Stimulated activated CD8-positive, alpha-beta memory T cell treated with anti-CD3 and anti-CD28 coated beads, Interleukin-12 subunit alpha, Interleukin-12 subunit beta, amount 100 ng/mL, for 4 hours (primary cell): Measurements from ENCODE around the gene ULK4.
"Not testable (repeated sequence)": the region's sequence is repeated elsewhere in the genome, so short reads cannot be mapped to it uniquely, and the experiment has no call there.

Experiments used
- DNase-seq: peaks from one replicate; pipeline ENCODE4 v3.0.0-alpha.2; 2020; ENCODE audit warnings: low read depth

Gene ULK4

DNA sequence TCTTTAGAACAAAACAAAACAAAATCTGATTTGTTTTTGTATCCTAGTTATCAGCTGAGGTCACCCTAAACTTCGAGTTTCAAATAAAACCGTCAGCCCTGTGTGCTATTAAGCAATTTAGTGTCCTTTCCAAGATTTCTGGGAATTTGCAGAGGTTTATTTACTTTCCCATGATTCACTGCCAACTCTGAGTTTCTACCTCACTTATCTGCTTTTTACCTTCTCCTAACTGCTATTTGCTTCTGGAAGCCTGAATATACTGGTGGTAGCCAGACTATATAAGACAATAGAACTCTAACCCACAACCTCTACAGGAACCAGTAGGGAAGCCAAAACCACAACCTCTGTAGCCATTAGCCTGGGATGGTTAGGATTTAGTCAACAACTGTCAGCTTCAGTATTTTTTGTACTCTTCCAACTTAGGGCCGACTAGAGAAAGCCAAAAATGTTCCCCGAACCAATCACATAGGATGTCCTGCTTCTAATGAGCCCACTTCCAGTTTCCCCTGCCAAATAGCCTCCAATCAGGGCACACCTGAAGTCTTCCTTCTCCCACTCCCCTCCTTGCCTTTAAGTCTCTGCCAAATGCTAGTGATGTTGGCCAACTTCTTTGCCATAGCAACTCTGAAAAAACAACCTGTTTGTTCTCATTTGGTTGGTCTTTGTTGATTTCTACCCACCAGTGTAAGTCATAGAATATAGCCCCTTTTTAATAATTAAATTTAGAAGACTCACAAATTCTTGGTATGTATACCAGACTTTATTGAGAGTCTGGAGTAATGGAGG lies 273.1 kb downstream of the ULK4 start:
- DNase-seq: no peak

DNA sequence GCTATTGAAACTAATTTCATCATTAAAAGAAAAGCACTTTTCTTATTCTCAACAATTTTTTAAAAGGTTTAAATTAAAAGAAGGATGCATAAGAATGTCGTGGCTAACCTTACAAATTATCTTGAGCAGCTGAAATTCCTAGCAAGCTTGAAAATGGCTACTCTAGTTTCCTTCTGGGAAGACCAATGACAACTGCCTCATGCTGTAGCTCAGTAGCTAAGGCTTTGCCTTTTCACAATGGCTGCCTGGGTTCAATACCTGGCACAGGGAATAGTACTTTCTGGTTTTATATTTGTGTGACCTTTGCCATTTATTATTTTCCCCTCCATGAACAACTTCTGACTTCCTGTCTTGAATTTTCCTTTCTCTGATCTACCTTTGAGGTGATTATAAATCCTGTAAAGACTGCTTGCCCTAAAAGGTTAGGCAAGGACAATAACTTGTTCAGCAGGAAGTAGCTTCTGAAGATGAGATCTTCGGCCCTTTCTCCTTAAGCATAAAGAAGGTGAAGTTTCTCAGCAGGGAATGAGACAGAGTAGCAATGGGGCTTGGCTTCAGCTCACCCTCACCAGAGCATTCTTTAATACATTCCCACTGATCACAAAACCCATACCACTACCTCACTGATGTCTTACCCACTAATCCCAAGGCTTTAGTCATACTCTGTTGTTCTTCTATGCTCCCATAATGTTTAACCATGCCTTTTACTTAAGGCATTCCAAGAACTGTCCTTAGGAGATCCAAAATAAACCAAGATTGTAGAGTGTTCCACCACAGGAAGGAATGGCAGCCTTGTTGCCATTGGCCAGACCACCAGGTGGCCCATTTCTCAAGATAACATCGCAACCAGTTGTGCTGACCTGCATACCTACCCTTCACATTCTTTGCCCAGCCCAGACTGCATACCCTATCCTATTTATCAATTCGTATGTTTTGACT lies 276.8 kb downstream of the ULK4 start:
- DNase-seq: no peak

DNA sequence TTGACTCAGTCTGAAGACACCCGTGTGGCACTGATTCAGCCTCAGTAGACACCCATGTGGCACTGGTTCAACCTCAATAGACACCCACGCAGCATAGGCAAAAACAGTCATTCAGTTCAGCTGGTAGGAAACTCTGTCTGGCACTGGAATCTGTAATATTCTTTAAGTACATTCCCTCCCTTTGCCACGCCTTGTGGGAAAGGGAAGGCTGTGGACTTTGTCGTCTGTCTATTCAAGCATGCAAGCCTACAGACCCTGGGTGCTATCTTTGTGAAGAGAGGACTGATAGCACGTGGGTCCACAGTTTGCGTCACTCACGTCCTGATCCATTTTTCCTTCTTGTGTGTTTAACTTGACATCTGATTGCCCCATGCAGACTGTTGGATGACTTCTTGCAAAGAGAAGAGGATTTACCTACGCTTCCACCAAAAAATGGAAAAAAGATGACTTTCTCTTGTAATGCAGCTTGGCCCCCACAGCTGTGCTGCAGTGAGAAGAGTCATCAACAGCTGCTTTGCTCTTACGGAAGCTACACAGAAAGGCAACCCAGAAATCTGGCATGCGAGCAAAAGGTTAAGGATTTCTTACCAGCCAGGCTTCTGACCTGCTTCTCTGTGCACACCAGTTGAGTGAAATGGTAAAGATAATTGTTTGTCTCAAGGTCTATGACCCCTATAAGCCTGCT lies 278.1 kb downstream of the ULK4 start:
- DNase-seq: no peak

DNA sequence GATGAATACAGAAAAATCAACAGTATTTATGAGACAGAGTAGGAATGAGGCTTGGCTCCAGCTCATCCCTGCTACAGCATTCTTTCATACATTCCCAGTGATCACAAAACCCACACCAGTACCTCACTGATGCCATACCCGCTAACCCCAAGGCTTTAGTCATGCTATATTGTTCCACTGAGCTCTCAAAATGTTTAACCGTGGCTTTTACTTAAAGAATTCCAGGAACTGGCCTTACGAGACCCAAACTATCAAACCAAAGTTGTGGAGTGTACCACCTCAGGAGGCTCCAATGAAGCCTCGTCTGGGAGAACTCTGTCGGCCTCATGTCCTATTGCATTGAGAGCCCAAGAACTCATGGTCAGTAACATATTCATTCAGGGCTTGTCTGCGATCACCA lies 278.9 kb downstream of the ULK4 start:
- no peak for DNase-seq

DNA sequence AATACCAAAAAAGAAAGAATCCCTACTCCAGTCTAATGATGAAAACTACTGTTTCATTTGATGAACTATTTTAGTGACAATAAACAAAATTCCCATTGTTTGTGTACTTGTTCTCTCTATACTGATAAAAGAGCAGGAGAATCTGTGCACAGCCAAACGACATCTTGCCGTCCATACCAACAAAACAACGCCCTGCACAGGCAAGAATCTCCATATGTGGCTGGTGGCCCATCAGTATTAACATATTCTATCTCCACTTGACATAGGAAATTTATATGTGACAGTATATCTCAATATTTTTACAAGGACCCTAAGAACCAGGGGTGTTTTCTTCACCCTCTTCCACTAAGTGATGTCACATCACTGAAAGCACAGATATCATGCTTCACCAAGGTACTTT lies 279.5 kb downstream of the ULK4 start:
- no peak for DNase-seq

DNA sequence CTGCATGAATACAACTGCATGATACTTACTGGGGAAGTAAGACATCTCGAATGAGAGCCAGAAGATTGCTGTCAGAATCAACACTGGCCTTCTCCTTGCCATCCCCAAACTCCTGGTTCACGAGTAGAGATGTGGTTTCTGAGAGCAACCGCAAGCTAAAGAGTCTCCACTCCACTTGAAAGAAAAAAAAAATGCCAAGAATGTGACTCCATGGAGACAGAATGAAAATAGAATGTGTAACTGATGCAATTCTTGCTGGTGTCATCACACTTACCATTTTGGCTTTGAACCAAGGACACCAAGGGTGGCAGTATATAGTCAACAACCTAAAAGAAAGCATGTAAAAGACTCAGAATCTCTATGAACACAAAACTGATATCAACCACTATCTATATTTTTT lies 280.4 kb downstream of the ULK4 start:
- DNase-seq: no peak

DNA sequence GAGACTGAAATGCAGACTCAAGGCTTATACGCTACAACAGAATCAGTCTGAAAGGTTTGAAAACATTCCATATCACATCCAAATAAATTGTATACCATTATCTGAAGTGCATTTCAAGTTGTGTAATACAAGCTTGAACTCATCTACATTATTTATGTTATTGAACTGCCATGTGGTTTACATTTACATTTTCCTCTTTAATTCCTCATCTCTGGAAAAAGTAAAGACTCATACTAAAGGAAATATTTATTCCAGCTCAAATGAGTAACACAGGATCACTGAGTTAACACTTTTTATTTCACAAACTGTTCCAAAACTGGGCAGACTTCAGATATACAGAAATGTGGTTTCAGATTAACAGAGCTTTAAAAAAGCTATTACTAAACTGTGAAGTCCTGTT lies 282.5 kb downstream of the ULK4 start:
- DNase-seq: no peak

DNA sequence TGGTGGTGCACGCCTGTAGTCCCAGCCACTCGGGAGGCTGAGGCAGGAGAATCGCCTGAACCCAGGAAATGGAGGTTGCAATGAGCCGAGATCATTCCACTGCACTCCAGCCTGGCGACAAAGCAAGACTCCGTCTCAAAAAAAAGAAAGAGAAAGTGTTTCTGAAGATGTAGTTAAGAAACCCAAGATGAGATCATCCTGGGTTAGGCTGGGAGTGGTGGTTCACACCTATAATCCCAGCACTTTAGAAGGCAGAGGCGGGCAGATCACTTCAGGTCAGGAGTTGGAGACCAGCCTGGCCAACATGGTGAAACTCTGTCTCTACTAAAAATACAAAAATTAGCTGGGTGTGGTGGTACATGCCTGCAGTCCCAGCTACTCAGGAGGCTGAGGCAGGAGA lies 286.8 kb downstream of the ULK4 start:
- DNase-seq: not testable (repeated sequence)

DNA sequence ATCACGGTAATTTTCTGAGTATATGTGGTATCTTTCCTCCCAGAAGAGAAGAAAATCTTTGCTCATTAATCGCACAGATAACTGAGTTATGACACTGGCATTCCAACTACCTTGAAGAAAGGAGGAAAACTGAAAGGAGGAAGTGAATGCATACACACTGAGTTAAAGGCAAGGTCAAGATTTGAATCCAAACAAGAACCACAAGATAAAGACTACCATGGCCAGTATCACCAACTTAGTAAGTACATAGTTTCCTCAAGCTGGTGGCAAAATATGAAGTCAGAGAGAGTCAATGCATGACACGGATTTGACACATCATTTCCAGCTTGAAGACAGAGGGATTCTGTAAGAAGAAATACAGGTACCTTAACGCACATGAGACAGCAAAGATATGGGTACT lies 287.5 kb downstream of the ULK4 start:
- no peak for DNase-seq

DNA sequence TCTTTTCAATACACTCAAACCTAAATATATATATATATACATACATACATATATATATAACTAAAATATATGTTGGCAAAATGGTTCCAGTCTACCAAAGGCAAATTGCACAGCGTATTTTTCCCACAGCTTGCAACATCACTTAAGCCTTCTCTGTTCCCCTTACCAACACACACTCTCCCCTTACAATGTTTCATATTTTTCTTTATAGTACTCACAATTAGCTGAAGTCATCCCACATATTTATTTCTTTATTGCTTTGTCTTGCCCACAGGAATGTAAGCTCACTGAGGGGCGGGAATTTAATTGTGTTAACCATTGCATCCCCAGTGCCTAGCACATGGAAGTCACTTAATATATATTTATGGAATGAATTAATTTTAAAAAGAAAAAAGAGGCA lies 288.3 kb downstream of the ULK4 start:
- DNase-seq: no peak

DNA sequence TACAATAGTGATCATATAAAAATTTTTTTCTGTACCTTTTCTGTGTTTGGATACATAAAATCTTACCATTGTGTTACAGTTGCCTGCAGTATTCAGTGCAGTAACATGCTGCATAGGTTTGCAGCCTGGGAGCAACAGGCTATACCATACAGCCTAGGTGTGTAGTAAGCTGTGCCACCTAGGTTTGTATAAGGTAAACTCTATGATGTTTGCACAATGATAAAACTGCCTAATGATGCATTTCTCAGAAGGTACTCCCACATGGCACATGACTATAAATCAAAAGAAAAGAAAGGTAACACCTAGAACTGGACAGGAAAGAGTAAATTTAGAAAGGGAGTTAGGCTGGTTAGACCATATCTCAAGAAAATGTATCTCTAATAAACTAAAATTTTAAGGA lies 293.5 kb downstream of the ULK4 start:
- DNase-seq: no peak

DNA sequence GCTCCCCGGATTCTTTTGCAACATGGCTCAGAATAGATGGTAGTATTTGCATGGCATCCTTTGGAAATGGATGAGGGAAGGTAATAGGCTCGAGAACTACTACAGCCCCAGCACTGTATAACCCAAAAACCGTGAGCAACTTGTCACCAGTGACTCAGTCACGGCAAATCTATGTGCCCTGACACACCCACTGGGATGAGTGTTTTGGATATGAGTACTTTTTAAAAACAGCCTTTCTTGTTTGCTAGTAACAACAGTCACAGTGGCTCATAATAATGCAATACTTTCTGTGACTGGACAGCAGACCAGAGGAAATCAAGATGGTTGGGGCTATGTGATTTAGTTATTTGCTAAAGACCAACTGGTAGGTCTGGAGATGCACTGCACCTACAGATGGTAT lies 299.6 kb downstream of the ULK4 start:
- no peak for DNase-seq

DNA sequence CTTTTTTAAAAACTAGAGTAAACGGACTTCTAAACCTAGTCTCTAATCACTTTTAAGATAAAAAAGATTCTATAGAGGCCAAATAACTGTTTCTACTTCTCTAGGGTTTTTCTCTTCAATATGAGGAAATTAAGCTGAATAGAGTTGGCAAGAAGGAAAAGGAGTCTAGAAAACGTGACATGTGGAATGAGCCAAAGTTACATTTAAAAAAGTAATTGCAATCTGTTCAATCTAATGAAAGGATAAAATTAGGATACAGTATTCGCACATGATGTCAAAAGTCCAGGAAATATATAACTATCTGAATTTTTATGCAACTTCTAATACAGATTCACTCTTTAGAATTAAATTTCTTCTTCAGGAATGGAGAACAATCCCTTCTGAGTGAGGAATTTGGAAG lies 300.1 kb downstream of the ULK4 start:
- no peak for DNase-seq

DNA sequence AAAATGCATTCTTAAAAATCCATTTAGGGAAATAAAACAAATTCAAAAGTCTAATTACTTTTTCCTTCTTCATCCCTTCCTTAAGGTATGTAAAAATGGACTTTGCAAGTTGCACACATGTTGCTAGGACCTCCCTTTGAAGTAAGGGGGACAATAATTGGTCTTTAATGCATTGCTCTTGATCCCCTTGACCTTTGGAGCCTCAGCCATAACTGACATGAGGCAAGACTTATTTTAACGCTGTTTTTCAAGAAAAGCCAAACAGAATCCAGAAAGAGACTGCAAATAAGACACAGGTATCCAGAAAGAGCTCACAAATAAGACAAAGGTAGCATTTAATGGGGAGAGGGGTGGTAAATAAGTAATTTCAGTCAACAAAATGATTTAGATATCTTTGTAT lies 301.4 kb downstream of the ULK4 start:
- DNase-seq: no peak

DNA sequence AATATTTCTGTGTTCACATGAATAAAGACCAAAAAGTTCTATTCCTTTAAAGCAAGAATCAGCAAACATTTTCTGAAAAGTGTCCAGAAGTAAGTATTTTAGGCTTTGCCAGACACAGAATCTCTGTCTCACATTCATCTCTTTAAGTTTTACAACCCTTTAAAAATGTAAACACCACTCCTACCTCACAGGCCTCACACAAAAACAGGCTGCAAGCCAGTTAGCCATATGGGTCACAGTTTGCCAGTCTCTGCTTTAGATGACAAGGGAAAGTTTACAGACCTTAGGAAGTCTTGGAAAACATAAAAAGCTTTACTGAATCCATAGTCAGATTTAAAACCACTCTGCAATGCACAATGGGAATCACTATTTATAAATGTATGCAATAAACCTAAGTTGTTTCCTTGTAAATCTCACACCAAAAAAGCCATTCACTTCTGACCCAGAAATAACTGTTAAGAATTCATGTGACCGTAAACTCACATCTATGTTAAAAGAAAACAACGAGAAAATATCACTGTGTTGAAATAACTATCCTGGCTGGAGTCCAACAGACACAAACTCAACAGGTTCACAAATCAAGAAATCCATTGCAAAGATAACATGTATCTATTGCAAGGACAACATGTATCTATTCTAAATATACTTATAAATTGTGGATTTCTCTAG lies 308.2 kb downstream of the ULK4 start:
- DNase-seq: no peak

DNA sequence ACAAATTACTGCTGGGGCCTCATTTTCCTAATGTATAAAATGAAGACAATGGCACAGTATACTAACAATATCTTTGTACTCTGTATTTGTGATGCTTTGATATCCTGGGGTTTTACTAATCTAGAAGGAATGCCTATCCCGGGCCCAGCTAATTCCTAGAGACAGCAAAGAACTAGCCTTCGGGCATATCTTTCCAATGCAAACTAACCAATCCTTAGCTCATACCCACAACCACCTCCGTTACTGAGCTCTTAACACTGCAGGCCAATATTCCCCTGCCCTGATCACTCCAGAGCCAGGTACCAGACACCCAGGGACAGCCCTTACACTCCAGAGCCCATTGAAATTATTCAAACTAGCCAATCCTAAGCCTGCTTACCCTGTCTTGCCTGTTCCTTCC lies 309.0 kb downstream of the ULK4 start:
- no peak for DNase-seq

DNA sequence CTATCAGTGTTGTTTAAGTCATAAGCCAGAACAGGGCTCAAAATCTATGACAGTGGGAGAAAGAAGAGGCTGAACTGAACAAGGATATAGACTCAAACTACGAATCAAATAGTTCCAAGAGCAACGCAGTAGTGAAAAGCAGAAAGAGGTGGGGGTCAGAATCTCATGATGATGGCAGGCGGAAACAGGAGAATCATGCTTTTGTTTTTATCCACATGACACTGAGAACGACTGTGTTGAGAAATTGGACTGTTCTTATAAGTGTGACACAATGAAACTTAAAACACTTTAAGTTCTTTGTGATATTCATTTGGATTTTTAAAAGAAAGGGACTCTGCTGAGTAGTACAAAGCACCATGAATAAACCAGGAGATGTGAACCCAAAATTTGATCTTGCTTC lies 309.4 kb downstream of the ULK4 start:
- no peak for DNase-seq

DNA sequence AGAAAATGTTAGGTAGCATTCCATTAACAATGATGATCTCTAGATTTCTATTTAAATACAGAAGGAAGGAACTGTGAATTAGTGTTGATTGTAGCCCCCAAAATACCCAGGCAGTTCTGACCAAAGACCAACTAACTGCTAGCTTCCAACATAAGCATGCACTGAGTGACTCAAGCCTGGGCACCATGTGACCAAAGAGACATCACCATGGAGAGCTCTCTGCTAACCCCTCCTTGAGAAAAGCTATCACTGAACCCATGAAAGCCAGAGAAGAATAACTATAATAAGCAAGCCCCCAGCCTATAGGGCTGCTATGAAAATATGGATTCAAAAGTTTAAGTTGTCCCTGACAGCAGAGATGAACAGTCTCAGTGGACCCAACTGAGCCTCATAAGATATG lies 310.2 kb downstream of the ULK4 start:
- DNase-seq: no peak

DNA sequence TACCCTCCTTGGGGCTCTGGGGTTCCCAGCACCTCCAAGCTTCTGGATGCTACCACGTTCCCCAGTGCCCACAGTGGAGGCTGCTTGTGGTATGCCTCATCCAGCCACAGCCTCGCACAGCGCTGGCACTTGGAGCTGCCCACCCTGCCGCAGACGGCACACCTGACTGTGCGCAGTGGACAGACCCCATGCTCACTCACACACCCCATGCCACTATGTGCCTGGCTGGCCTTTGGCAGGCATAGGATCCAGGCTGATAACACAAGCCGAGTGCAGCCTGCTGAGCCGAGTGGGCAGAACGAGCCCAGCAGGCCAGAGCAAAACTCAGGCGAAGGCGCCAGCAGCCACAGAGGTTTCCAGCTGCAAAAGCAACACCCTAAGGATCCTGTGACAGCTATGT lies 311.5 kb downstream of the ULK4 start:
- no peak for DNase-seq

DNA sequence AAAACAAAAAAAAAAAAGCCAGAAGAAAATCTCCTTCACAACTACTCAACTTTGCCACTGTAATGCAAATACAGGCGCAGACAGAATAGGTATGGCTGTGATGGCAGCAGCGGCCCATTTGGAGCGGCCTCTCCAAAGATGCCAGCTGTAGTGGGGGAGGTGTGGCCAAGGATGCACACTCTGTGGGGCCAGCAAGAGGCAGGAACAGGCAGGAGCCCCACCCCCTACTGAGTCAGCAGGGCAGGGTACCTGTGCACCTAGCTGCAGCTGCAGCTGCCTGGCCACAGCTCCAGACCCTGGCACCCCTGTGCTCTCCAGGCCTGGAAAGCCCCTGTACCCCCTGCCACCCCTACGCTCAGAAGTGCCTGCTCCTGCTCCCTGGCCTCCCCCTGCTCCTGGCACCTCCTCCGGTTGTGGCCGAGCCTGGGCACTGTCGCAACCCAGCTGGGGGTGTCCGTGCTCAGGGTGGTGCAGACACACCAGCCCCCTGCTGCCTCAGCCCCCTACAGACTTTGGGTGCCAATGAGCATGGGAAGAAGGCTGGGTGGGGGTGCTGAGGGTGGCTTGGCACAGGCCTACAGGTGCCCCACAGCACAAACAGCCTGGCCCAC lies 312.7 kb downstream of the ULK4 start:
- no peak for DNase-seq

DNA sequence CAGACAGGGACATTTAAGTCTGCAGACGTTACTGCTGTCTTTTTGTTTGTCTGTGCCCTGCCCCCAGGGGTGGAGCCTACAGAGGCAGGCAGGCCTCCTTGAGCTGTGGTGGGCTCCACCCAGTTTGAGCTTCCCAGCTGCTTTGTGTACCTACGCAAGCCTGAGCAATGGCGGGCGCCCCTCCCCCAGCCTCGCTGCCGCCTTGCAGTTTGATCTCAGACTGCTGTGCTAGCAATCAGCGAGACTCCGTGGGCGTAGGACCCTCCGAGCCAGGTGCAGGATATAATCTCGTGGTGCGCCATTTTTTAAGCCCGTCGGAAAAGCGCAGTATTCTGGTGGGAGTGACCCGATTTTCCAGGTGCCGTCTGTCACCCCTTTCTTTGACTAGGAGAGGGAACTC lies 314.2 kb downstream of the ULK4 start:
- DNase-seq: not testable (repeated sequence)

DNA sequence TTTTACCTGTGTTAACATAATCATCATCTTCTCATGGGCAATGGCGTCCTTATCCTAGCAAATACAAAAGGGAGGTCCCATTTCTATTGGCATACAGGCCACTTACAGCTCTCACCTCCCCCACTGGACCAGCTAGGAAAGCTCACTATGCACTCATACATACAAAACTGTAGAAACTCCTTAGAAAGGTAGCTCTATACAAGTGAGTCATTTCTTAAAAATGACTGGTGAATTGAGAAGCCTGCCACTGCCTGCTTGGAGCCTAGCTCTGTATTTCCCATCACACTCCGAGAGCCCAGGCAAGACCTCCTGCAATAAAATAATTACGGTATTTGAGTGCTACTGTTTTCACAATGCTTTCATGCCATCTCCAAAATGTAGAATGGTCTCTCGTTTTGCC lies 321.8 kb downstream of the ULK4 start:
- DNase-seq: no peak
